ENCODE results near the gene TMEM63C.
"Not testable (repeated sequence)": the region's sequence is repeated elsewhere in the genome, so short reads cannot be mapped to it uniquely, and the experiment has no call there.

The TMEM63C gene

GRCh38 chr14:77155083-77155482, 26.5 kb upstream of the TMEM63C start:
- no peak for DNase-seq

DNA sequence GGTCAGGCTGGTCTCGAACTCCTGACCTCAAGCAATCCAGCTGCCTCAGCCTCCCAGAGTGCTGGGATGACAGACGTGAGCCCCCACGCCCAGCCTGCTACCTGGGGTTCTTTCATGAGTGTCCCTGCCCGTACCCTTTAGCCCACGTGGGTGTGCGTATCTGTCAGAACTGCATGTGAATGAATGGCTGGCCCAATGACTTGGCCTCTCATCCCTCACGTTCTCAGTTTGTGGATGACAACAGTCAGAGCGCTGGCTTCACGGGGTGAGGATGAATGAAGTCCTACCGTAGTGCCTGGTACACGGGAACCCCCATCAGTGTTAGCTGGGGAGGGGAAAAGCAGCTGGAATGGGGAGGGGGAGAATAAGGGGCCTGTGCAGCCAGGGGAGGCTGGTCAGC, 23.9 kb upstream of the TMEM63C start:
- no peak for DNase-seq

- DNase-seq = peak; percentile 57
Observed at GRCh38 chr14:77158175-77158881, 23.3 kb upstream of the TMEM63C start.

GRCh38 chr14:77158882-77159255, 22.7 kb upstream of the TMEM63C start:
- DNase-seq = no peak

DNA sequence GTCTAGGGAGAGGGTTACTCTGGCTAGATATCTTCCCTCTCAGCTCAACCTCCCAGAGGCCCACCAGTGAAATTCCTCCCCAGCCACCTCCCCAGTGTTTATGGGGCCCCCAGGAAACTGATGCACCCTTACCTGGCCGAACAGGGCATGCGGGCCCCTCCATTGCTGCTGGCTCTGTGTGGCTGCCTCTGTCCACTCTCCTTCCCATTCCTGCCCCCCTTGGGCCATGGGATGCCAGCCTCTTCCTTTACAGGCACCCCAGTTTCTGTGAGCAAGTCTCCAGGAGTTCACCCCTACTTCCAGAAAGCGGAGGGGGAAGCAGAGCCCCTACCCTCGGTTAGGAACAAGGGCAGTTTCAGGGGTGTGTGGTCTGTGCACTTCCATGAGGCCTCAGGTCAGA, 20.6 kb upstream of the TMEM63C start:
- no peak for DNase-seq

DNA sequence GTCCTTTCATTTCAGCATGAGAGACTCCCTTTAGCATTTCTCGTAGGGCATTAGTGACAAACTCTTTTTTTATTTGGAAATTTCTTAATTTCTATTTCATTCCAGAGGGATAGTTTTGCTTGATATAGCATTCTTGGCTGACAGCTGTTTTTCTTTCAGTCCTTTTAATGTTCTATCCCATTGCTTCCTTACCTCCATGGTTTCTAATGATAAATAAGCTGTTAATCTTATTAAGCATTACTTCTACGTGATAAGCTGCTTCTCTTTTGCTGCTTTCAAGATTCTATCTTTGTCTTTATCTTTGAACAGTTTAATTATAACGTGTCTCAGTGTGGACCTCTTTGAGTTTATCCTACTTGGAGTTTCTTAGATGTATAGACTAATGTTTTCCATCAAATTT, 11.6 kb upstream of the TMEM63C start:
- DNase-seq = no peak

DNA sequence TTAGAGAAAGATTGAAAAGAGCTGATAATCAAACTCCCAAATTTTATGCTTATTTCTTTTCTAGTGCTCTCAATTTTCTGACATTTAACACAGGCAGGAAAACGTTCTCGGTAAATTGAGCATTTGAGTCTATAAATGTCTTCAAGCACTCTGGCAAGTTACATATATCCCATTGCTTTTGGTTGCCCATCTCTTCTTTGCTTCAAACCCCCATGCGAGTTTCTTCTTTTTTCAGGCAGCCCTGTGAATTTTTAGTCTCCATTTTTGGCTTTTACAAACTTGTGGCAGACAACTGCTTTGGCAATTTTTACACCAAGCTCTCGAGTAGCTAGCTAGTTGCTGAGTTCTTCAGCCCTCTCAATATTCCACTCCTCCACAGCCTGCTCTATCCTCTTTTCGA, 8.7 kb upstream of the TMEM63C start:
- no peak for DNase-seq

DNA sequence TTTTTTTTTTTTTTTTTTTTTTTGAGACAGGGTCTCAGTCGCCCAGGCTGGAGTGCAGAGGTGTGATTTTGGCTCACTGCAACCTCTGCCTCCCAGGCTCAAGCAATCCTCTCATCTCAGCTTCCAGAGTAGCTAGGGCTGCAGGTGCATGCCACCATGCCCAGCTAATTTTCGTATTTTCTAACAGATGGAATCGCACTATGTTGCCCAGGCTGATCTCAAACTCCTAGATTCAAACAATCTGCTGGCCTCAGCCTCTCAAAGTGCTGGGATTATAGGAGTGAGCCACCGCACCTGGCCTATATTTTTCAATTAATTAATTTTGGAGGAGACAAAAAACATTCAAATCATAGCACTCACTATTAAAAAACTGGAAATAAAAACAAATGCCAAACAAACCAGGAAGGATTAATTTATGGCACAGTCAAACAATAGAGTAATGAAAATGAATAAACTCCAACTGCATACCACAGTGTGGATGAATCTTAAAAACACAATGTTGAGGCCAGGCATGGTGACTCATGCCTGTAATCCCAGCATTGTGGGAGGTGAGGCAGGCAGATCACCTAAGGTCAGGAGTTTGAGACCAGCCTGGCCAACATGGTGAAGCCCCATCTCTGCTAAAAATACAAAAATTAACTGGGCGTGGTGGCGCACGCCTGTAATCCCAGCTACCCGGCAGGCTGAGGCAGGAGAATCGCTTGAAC, 7.5 kb upstream of the TMEM63C start:
- not testable (repeated sequence) for DNase-seq

DNA sequence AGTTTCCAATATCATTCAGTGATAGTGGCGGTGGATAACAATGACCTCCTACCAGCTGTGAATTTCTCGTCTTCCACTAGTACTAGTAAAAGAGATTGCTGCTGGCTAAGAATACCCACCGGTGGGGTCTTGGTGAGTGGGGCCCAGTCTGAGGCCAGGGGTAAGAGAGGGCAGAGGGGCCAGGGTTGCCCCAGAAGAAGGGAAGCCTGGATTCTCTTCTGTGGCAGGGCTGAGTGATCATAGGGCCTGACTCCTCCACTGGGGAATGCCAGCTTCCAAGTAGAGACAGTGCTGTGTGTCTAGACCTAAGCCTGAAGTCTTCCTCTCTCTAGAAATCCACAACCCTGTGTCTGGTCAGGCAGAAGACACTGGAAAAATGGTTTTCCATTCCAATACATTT, 5.8 kb upstream of the TMEM63C start:
- DNase-seq = no peak

- DNase-seq = no peak
Observed at GRCh38 chr14:77177702-77178101, 3.9 kb upstream of the TMEM63C start.

GRCh38 chr14:77178656-77179055, 2.9 kb upstream of the TMEM63C start:
- DNase-seq = no peak

GRCh38 chr14:77180726-77181602, 634 bp upstream of the TMEM63C start:
- no peak for DNase-seq

DNA sequence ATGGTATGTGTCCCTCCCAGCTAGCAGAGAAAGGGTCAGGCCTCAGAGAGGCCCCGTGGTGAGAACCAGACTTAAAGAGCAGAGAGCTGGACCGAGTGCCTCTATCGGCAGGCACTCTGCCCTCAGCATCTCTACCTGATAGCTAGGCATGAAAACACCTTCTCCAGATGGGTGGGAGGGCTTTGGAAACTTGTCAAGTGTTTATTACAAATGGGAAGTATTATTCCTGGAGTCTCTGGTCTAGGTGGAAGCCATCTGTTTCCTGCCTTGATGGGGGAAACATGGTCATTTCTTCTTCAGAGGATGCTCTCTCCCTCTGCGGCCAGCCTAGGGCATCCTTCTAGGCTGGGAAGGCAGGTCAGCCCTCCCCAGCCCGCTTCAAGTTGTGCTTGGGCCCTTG, 2.3 kb downstream of the TMEM63C start:
- DNase-seq = no peak

- no peak for DNase-seq
Observed at GRCh38 chr14:77184396-77185092, 2.9 kb downstream of the TMEM63C start.

DNA sequence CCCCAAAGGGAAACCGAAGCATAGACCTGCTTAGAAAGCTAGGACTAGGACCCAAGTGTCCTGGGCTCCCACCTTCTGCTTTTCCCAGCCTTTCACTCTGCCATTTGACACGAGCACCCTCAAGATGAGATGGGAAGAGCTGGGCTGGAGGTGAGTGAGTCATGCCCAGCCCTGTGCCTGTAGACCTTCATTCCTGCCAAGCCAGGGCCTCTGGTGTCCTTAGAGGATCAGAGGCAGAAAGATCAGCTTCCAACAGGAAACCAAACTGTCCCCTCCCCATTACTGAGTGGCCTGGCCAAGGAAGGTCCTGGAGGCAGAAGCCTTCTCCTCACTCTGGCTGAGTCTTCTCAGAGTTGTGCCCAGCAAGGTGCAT, 3.5 kb downstream of the TMEM63C start:
- no peak for DNase-seq

- no peak for DNase-seq
Observed at GRCh38 chr14:77186911-77187648, 5.5 kb downstream of the TMEM63C start.

DNA sequence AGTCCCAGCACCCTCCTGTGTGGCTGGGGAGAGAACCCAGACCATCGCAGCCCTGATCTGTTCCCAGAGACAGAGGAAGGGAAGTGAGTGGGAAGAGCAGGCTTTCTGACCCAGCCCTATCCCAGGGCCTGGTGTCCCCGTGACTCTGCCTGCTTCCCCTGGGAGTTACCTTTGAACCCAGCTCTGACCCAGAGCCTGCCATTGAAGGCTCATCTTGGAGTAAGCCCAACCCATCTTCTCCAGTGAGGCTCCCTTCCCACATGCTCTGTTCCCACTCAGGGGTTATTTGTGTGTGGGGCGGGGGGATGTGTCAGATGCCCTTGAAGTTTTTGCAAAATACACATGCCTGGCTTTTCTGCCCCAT, 6.0 kb downstream of the TMEM63C start:
- no peak for DNase-seq

DNA sequence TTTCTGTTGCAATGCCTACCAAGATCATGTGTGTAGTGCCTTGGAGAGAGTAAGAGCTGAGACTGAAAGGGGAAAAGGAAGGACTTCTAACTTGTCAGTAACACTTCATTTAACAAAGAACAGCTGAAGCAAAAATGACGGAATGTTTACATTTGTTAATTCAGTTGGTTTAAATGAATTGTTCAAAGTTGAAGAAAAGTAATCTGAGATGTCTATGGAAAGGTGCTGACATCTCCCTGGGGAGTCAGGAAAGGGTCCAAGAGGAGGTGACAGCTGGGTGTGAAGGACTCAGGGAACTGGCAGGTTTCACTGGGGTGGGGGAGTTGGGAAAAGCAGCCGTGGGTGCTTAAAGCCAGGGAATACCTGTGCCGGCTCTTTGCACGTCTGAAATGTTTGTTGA, 7.9 kb downstream of the TMEM63C start:
- no peak for DNase-seq

GRCh38 chr14:77190977-77191376, 9.4 kb downstream of the TMEM63C start:
- no peak for DNase-seq

- DNase-seq = no peak
Observed at GRCh38 chr14:77194706-77195105, 13.1 kb downstream of the TMEM63C start.

- no peak for DNase-seq
Observed at GRCh38 chr14:77195766-77196165, 14.2 kb downstream of the TMEM63C start.

DNA sequence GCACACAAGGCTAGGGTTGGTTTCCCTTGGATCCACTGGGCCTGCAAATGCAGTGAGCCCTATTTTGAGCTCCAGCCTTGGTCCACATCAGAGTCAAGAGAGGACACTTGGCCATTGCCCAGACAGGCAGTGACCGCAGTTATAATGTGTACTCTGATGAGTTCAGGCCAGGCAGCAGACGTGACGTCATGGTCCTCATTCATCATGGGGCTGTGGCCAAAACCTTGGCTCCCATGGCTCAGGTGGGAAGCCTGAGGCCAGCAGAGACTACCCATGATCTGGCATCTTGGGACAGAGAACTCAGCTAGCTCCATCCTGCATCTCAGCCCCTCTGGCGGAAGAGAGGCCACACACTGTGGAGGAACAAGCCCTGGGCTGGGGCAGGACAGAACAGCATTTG, 16.4 kb downstream of the TMEM63C start:
- DNase-seq = no peak

DNA sequence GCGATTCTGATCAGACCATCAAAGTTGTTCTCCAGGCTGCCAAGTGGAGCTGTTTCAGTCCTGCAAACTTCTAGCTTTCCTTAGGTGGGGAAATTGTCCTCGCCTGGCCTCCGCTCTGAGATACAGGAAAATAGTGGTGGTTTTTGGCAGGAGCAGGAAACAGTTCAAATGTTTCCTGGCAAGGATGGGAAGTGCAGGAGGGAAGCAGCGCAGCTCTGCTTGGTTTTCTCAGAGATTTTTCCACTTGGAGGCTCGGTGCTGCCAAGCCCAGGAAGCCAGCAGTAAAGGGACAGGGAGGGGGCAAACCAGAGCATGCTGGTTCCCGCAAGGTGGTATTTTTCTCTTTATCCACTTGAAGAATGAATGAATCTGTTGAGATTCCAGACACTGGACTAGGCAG, 17.0 kb downstream of the TMEM63C start:
- no peak for DNase-seq

All from left hindlimb (tissue), 1 donor.